A673 (cell line): ENCODE measurements around the gene LRRC4C. TPM values are rescaled to one million over a fixed set of nuclear protein-coding genes. Genes with fewer than 3 reads are reported as not detected.

Experiments
- BruUV-seq: library from RNA; stranded (reverse); fragments of 400-500 nt; replicated peaks from 2 replicates; lab custom pipeline; 2021; lab: Mats Ljungman, UMichigan
- CTCF ChIA-PET: fragments of 300-600 bp; sonication (Branson Sonifier 250); formaldehyde crosslinking; loops from one replicate; lab custom pipeline; 2022; ENCODE audit warnings: antibody characterized with exemption; lab: Charles Lee
- POLR2A ChIA-PET: fragments of 300-600 bp; sonication (Branson Sonifier 250); formaldehyde crosslinking; loops from one replicate; lab custom pipeline; 2022; ENCODE audit warnings: antibody characterized with exemption; ENCODE audit not compliant: low non-redundant PET; lab: Charles Lee
- DNase-seq: peaks from one replicate; pipeline ENCODE4 v3.0.0-alpha.2; 2015; ENCODE audit warnings: low spot score
- H3K27ac ChIP-seq: fragments of 200-600 bp; sonication (generic); 2 replicates; pipeline ENCODE4 v1.5.1; 2016; ENCODE audit warnings: mixed run types, low read depth, mild to moderate bottlenecking, mixed read lengths, antibody characterized with exemption, low read length; ENCODE audit not compliant: poor library complexity, severe bottlenecking
- H3K27me3 ChIP-seq: fragments of 200-600 bp; sonication (generic); replicated peaks from 2 replicates; pipeline ENCODE4 v1.6.1; 2017; ENCODE audit warnings: mixed run types, low read depth, mild to moderate bottlenecking, mixed read lengths, antibody characterized with exemption, low read length; ENCODE audit not compliant: insufficient read depth, poor library complexity
- H3K36me3 ChIP-seq: fragments of 200-600 bp; sonication (generic); 2 replicates; pipeline ENCODE4 v1.6.1; 2016; ENCODE audit warnings: mixed run types, mild to moderate bottlenecking, mixed read lengths, antibody characterized with exemption, low read length; ENCODE audit not compliant: insufficient read depth, poor library complexity, severe bottlenecking
- H3K4me1 ChIP-seq: fragments of 200-600 bp; sonication (generic); 2 replicates; pipeline ENCODE4 v1.6.1; 2017; ENCODE audit warnings: mixed run types, mild to moderate bottlenecking, mixed read lengths, antibody characterized with exemption, low read length; ENCODE audit not compliant: insufficient read depth, poor library complexity, severe bottlenecking
- H3K4me3 ChIP-seq: fragments of 200-600 bp; sonication (generic); 2 replicates; pipeline ENCODE4 v1.5.1; 2016; ENCODE audit warnings: low read depth, mixed run types, mild to moderate bottlenecking, mixed read lengths, low read length; ENCODE audit not compliant: poor library complexity, severe bottlenecking
- H3K9me3 ChIP-seq: fragments of 200-600 bp; sonication (generic); 2 replicates; pipeline ENCODE4 v1.6.1; 2016; ENCODE audit warnings: mixed run types, low read depth, mild to moderate bottlenecking, mixed read lengths, antibody characterized with exemption, low read length; ENCODE audit not compliant: poor library complexity, severe bottlenecking
- CTCF ChIP-seq: fragments of 300-800, 200-600 bp; sonication (generic); conservative IDR thresholded peaks from 2 replicates; pipeline ENCODE4 v1.5.1; 2017; ENCODE audit warnings: low read depth, mild to moderate bottlenecking, antibody characterized with exemption, low read length, moderate library complexity, mixed read lengths
- EZH2 ChIP-seq: fragments of 200-600 bp; sonication (generic); IDR thresholded peaks from 2 replicates; pipeline ENCODE4 v1.6.1; 2017; ENCODE audit warnings: borderline replicate concordance, low read depth, mild to moderate bottlenecking, mixed read lengths, antibody characterized with exemption, low read length; ENCODE audit not compliant: poor library complexity, severe bottlenecking
- intact Hi-C: fragments of 100-400 bp; cut with micrococcal nuclease; formaldehyde crosslinking; loops from one replicate; pipeline ENCODE4 v1.10.0; 2022; ENCODE audit not compliant: unreplicated experiment
- total RNA-seq: library from RNA; stranded (reverse); gene quantifications from 2 replicates; pipeline ENCODE4 v1.2.3, GENCODE V29; 2021

LRRC4C gene
- total RNA-seq, 1 experiment from 2014 or later, result 38.3 TPM

GRCh38 chr11:41003339-41004282, 455.8 kb downstream of the LRRC4C start:
- Histone ChIP-seq H3K27me3 (no peaks in the 10 kb centered on the region), H3K36me3 (no peaks in the 10 kb centered on the region), H3K4me3 (no peak overlapping the region), H3K27ac (no peak overlapping the region), H3K9me3 (no peaks in the 10 kb centered on the region), H3K4me1 (no peaks in the 10 kb centered on the region)
- TF ChIP-seq CTCF (no peak), EZH2 (no peak)
- ChIA-PET CTCF (no interaction called here), POLR2A (no interaction called here)
- BruUV-seq, result no TSS peak
- no peak for DNase-seq
- intact Hi-C loops, result no loop called here

GRCh38 chr11:40998920-40999319, 460.5 kb downstream of the LRRC4C start:
- ChIA-PET POLR2A (no interaction called here), CTCF (no interaction called here)
- no peaks in the 10 kb centered on the region for H3K27me3 ChIP-seq
- no peak for DNase-seq
- no TSS peak for BruUV-seq
- TF ChIP-seq EZH2 (no peak), CTCF (no peak)
- no peaks in the 10 kb centered on the region for H3K36me3 ChIP-seq
- H3K4me1 ChIP-seq, result no peaks in the 10 kb centered on the region
- no peak overlapping the region for H3K27ac ChIP-seq
- no peak overlapping the region for H3K4me3 ChIP-seq
- intact Hi-C loops, result no loop called here
- H3K9me3 ChIP-seq, result no peaks in the 10 kb centered on the region

GRCh38 chr11:40987776-40988435, 471.5 kb downstream of the LRRC4C start:
- H3K36me3 ChIP-seq, result no peaks in the 10 kb centered on the region
- POLR2A ChIA-PET, result no interaction called here

More at GRCh38 chr11:40987776-40988435, 471.5 kb downstream of the LRRC4C start:
- DNase-seq, result no peak
- no peak overlapping the region for H3K4me3 ChIP-seq
- H3K9me3 ChIP-seq, result no peaks in the 10 kb centered on the region
- no peaks in the 10 kb centered on the region for H3K27me3 ChIP-seq
- TF ChIP-seq EZH2, result no peak
- no peak for TF ChIP-seq CTCF
- BruUV-seq, result no TSS peak
- H3K27ac ChIP-seq, result no peak overlapping the region
- intact Hi-C loops, result no loop called here
- H3K4me1 ChIP-seq, result no peaks in the 10 kb centered on the region
- CTCF ChIA-PET, result no interaction called here
